GM10266 (cell line): ENCODE data around the gene ZBTB39.
"Not testable (repeated sequence)": the region's sequence is repeated elsewhere in the genome, so short reads cannot be mapped to it uniquely, and the experiment has no call there.

Experiments
- DNase-seq: peaks from one replicate; pipeline ENCODE4 v3.0.0; 2012; ENCODE audit errors: extremely low spot score
- TF ChIP-seq, protein P1 (sequence below): IDR thresholded peaks from 2 replicates; pipeline ENCODE4 v1.5.1; 2012; ENCODE audit warnings: mild to moderate bottlenecking, low read depth; ENCODE audit not compliant: control insufficient read depth, insufficient read depth; ENCODE audit errors: missing control alignments

Gene ZBTB39

DNA sequence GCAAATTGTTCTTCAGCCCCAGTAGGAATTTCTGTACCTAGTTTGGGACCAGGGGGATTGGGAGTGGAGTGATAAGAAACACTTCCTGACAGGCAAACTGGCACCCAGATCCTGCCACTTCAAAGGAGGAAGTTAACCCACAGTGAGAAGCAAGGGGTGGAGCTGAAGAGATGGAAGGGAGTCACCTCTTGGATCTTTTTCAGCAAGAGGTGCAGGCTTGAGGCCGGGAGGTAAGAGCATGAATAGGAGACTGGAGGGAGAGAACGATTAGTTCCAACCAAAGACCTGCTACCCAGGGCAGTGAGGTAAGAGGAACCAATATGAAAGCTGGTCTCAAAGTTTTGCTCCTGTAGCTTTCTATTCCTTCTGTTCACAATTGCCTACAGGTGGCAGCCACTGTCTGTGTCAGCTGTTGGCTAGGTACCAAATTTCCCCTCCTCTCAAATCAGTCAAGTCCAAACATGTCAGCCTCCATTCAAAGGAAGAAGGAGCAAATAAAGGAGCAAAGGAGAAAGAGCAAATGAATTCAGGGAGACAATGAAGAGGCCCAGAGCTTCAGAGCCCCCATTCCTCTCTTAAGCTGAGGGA lies 24.9 kb upstream of the ZBTB39 start:
- TF ChIP-seq, protein P1, sequence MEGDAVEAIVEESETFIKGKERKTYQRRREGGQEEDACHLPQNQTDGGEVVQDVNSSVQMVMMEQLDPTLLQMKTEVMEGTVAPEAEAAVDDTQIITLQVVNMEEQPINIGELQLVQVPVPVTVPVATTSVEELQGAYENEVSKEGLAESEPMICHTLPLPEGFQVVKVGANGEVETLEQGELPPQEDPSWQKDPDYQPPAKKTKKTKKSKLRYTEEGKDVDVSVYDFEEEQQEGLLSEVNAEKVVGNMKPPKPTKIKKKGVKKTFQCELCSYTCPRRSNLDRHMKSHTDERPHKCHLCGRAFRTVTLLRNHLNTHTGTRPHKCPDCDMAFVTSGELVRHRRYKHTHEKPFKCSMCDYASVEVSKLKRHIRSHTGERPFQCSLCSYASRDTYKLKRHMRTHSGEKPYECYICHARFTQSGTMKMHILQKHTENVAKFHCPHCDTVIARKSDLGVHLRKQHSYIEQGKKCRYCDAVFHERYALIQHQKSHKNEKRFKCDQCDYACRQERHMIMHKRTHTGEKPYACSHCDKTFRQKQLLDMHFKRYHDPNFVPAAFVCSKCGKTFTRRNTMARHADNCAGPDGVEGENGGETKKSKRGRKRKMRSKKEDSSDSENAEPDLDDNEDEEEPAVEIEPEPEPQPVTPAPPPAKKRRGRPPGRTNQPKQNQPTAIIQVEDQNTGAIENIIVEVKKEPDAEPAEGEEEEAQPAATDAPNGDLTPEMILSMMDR, result peak; percentile 6
- peak; percentile 34 for DNase-seq

GRCh38 chr12:57029457-57029856 lies 23.1 kb upstream of the ZBTB39 start:
- DNase-seq, result no peak
- TF ChIP-seq, protein P1, result no peak

DNA sequence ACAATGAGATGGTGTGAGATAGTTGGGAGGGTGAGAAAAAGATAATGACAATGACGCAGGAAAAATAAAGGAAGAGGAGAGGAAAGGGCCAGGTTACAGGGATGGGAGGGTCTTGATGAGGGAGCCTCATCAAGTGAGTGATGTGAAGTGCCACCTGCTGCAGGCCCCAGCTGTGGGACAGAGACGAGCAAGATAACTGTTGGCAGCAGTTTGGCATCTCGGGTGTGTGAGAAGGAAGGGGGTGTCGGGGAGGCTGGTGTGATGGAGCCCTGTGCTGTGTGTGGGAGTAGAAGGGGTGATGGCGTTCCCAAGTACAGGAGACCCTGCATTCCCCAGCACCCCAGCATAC lies 21.4 kb upstream of the ZBTB39 start:
- TF ChIP-seq, protein P1, result no peak
- no peak for DNase-seq

GRCh38 chr12:57027011-57027804 lies 20.9 kb upstream of the ZBTB39 start:
- TF ChIP-seq, protein P1, result no peak
- DNase-seq, result no peak

DNA sequence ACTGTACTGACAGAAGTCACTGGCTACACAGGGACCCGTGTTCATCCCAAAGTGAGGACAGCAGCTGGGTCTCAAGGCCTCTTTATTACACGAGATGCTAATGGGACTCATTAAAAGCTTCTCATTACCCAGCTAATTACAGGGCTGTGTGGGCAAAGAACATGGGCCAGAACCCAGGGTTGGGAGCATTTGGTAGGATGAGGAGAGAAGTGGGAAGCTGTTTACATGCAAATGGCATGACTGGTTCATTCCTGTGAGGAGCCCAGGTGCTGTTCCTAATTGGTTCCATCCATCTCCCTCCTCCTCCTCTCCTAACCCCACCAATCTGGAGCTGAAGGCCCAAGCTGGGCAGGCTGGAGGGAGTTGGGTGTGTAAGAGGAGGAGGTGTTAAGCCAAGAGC lies 18.9 kb upstream of the ZBTB39 start:
- TF ChIP-seq, protein P1, result no peak
- DNase-seq, result no peak

DNA sequence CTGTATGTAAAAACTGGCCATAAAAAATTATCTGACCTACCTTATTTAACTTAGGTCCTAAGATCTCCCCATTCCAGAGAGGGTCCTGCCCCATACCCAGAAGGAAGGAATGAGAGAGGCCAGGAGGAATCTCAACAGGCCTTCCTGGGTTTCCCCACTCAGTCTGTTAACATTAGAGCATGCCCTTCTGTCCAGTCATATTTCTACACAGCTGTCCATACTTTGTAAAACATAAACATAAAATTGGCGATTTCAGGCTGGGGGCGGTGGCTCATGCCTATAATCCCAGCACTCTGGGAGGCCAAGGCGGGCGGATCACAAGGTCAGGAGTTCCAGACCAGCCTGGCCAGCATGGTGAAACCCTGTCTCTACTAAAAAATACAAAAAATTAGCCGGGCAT lies 16.0 kb upstream of the ZBTB39 start:
- DNase-seq, result not testable (repeated sequence)

DNA sequence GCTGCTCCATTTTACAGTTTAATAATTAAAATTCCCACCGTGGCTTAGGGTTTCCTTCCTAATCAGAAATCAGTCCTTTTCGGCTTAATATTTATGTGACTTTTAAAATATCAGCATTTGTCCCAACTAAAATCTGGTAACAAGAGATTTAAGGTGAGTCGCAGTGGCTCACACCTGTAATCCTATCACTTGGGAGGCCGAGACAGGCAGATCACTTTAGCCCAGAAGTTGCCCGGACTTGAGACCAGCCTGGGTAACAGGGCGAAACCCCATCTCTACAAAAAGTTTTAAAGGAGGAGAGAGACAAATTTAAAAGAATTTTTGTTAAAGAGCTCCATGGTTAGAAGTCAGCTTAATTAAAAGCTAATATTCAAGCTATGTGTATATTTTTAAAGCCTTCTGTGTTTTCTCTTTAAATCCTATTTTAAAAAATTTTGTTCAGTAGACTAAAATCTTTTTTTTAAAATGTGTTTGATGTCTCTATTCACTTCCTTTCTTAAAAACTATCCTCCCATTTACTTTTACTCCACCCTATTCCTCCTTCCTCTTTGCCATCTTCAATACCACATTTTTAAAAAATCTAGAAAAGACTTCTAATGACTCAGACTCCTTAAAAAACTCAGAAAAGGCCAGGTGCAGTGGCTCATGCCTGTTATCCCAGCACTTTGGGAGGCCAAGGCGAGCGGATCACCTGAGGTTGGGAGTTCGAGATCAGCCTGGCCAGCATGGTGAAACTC lies 13.8 kb upstream of the ZBTB39 start:
- TF ChIP-seq, protein P1, result no peak
- no peak for DNase-seq
